Measurements from ENCODE around the gene KLF4. TPM values are rescaled to one million over a fixed set of nuclear protein-coding genes. Genes with fewer than 3 reads are reported as not detected.

The KLF4 gene
- total RNA-seq, 1 experiment from 2014 or later, result 4.9 TPM

- H3K4me3 ChIP-seq (ENCODE audit: low read depth, low read length), result no peak overlapping the region
- H3K9me3 Mint-ChIP-seq (ENCODE audit: unreplicated experiment), result no peaks in the 10 kb centered on the region
- TF ChIP-seq CTCF (IDR thresholded peaks at IDR 0.05; ENCODE audit: insufficient read depth in 1 of 2, low read depth in 1 of 2, low read length in 1 of 2, severe bottlenecking in 1 of 2, unreplicated experiment in 1 of 2), result no peak
- no peaks in the 10 kb centered on the region for H3K27me3 ChIP-seq (replicated peaks; ENCODE audit: control insufficient read depth, insufficient read depth, low read length)
- H3K4me1 ChIP-seq, result 0 out of 2 replicates have a peak, but pooled peaks cover 6% of the 10 kb centered on the region
- no TSS peak for BruUV-seq (replicated peaks)
- no peak overlapping the region for H3K4me3 Mint-ChIP-seq (ENCODE audit: unreplicated experiment)
- ChIA-PET POLR2A (no interaction called here), CTCF (no interaction called here)
- H3K9me3 ChIP-seq, result no peaks in the 10 kb centered on the region
- intact Hi-C loops (cut with micrococcal nuclease; ENCODE audit: unreplicated experiment), result no loop called here
- H3K27ac Mint-ChIP-seq (ENCODE audit: unreplicated experiment), result no peak overlapping the region
- H3K27me3 Mint-ChIP-seq (ENCODE audit: insufficient read depth, unreplicated experiment), result no peaks in the 10 kb centered on the region
- H3K4me1 Mint-ChIP-seq (ENCODE audit: low read depth, unreplicated experiment), result peaks cover 6% of the 10 kb centered on the region
- no peaks in the 10 kb centered on the region for H3K36me3 ChIP-seq (ENCODE audit: control insufficient read depth, insufficient read depth, low read length)
- H3K36me3 Mint-ChIP-seq (ENCODE audit: insufficient read depth, unreplicated experiment), result peaks cover 6% of the 10 kb centered on the region
- no peak for DNase-seq
These were observed 22.7 kb downstream of the KLF4 start for GRCh38 chr9:107466826-107467225.

- Histone ChIP-seq H3K9me3 (no peaks in the 10 kb centered on the region), H3K36me3 (ENCODE audit: control insufficient read depth, insufficient read depth, low read length) (no peaks in the 10 kb centered on the region), H3K27me3 (replicated peaks; ENCODE audit: control insufficient read depth, insufficient read depth, low read length) (no peaks in the 10 kb centered on the region), H3K4me3 (ENCODE audit: low read depth, low read length) (no peak overlapping the region), H3K4me1 (peaks cover 15% of the 10 kb centered on the region; the same call in 1 of the 2 replicates)
- ChIA-PET CTCF (no interaction called here), POLR2A (no interaction called here)
- H3K9me3 Mint-ChIP-seq (ENCODE audit: unreplicated experiment), result no peaks in the 10 kb centered on the region
- no peaks in the 10 kb centered on the region for H3K27me3 Mint-ChIP-seq (ENCODE audit: insufficient read depth, unreplicated experiment)
- peaks cover 10% of the 10 kb centered on the region for H3K4me1 Mint-ChIP-seq (ENCODE audit: low read depth, unreplicated experiment)
- intact Hi-C loops (cut with micrococcal nuclease; ENCODE audit: unreplicated experiment), result no loop called here
- BruUV-seq (replicated peaks), result no TSS peak
- no peak overlapping the region for H3K27ac Mint-ChIP-seq (ENCODE audit: unreplicated experiment)
- peaks cover 6% of the 10 kb centered on the region for H3K36me3 Mint-ChIP-seq (ENCODE audit: insufficient read depth, unreplicated experiment)
- no peak for TF ChIP-seq CTCF (IDR thresholded peaks at IDR 0.05; ENCODE audit: insufficient read depth in 1 of 2, low read depth in 1 of 2, low read length in 1 of 2, severe bottlenecking in 1 of 2, unreplicated experiment in 1 of 2)
- DNase-seq, result no peak
- H3K4me3 Mint-ChIP-seq (ENCODE audit: unreplicated experiment), result no peak overlapping the region
These were observed 23.8 kb downstream of the KLF4 start for GRCh38 chr9:107465467-107466451.

- peaks cover 6% of the 10 kb centered on the region for H3K36me3 Mint-ChIP-seq (ENCODE audit: insufficient read depth, unreplicated experiment)
- DNase-seq, result no peak
- no peak for TF ChIP-seq CTCF (IDR thresholded peaks at IDR 0.05; ENCODE audit: insufficient read depth in 1 of 2, low read depth in 1 of 2, low read length in 1 of 2, severe bottlenecking in 1 of 2, unreplicated experiment in 1 of 2)
- CTCF ChIA-PET, result no interaction called here
- H3K4me1 Mint-ChIP-seq (ENCODE audit: low read depth, unreplicated experiment), result peaks cover 18% of the 10 kb centered on the region
- no peaks in the 10 kb centered on the region for H3K36me3 ChIP-seq (ENCODE audit: control insufficient read depth, insufficient read depth, low read length)
- intact Hi-C loops (cut with micrococcal nuclease; ENCODE audit: unreplicated experiment), result no loop called here
- H3K9me3 ChIP-seq, result no peaks in the 10 kb centered on the region
- no peak overlapping the region for H3K4me3 Mint-ChIP-seq (ENCODE audit: unreplicated experiment)
- no peaks in the 10 kb centered on the region for H3K27me3 ChIP-seq (replicated peaks; ENCODE audit: control insufficient read depth, insufficient read depth, low read length)
- H3K27me3 Mint-ChIP-seq (ENCODE audit: insufficient read depth, unreplicated experiment), result no peaks in the 10 kb centered on the region
- no peak overlapping the region for H3K4me3 ChIP-seq (ENCODE audit: low read depth, low read length)
- POLR2A ChIA-PET, result no interaction called here
- H3K4me1 ChIP-seq, result peaks cover 23% of the 10 kb centered on the region
- H3K9me3 Mint-ChIP-seq (ENCODE audit: unreplicated experiment), result no peaks in the 10 kb centered on the region
- no TSS peak for BruUV-seq (replicated peaks)
- H3K27ac Mint-ChIP-seq (ENCODE audit: unreplicated experiment), result no peak overlapping the region
These were observed 25.1 kb downstream of the KLF4 start for GRCh38 chr9:107464516-107464915.

All from Caco-2 (cell line).